ENCODE measurements around the gene PIK3R2.

PIK3R2 gene

DNA sequence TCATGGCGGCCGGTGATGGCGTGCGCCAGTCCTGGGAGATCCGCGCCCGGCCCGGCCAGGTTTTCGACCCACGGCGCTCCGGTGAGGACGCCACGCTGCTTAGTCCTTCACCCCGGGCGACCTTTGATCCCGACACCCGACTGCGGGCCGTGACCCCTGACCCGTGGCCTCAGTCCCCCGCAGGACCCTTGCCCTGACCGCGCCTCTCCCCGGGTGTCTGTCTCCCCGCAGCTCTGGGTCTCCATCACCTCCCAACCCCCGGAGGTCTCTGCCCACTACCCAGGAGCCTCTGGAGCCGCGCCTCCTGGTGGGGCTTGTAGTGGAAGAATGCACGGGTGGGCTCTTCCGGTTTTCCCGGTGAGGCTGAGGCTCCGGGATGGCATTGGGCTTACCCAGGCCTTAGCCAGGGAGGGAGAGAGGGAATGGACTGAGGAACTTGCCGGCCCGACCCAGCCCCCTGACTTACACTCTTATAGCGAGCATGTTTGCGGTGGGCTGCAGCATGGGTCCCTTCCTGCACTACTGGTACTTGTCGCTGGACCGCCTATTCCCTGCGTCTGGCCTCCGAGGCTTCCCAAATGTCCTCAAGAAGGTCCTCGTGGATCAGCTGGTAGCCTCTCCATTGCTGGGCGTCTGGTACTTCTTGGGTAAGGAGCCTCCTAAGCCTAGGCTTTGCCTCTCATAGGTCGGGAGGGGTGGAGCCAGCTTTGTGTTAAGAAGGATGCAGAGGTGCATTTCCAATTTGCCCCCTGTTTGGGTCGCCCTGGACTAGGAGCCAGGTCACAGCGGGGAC, 40.6 kb downstream of the PIK3R2 start:
- H3K4me3 ChIP-seq (ENCODE audit: low read length), result peak overlapping the region; percentile 80
- TF ChIP-seq CTCF (IDR thresholded peaks at IDR 0.05; ENCODE audit: insufficient read depth, low read depth, low read length, missing control alignments), result no peak
- peak; percentile 40 for DNase-seq (ENCODE audit: low read depth)

- TF ChIP-seq CTCF (IDR thresholded peaks at IDR 0.05; ENCODE audit: insufficient read depth, low read depth, low read length, missing control alignments), result no peak
- peak overlapping the region; percentile 80 for H3K4me3 ChIP-seq (ENCODE audit: low read length)
- no peak for DNase-seq (ENCODE audit: low read depth)
Measured at GRCh38 chr19:18194181-18194530, 41.2 kb downstream of the PIK3R2 start.

DNA sequence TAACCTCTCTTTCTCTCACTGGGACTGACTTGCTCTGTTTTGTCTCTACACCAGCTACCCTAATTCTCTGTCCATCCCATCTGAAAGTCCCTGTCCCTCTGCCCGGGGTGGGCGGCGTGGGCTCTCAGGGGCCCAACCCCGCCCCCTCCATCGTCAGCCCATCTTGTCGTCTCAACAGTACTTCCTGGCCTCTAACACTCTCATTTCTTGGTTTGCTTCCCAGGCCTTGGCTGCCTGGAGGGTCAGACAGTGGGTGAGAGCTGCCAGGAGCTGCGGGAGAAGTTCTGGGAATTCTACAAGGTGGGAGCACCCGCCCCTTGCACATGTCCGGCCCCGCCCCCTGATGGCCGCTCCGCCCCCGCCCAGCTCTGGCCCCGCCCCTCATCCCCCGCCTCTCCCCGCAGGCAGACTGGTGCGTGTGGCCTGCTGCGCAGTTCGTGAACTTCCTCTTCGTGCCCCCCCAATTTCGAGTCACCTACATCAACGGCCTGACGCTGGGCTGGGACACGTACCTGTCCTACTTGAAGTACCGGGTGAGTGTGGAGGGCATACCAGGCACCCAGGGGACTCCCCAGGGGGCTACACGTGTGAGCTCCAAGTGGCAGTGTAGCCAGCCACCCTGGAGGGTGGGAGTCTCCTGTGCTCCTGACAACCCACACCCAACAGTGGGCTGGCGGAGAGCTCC, 41.7 kb downstream of the PIK3R2 start:
- DNase-seq (ENCODE audit: low read depth), result peak; percentile 47
- no peak overlapping the region for H3K4me3 ChIP-seq (ENCODE audit: low read length)
- TF ChIP-seq CTCF (IDR thresholded peaks at IDR 0.05; ENCODE audit: insufficient read depth, low read depth, low read length, missing control alignments), result no peak

DNA sequence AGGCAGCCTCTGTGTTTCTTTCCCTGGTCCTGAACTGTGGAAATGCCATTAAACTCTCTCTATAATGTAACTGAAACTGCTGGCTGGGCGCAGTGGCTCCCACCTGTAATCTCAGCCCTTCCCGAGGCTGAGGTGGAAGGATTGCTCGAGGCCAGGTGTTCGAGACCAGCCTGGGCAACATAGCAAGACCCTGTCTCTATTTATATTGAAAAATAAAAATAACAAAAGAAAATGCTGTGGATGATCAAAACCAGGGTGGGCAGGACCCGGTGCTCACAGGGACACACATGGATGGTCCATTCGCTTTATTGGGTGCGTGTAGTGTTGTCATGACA, 43.5 kb downstream of the PIK3R2 start:
- DNase-seq (ENCODE audit: low read depth), result no peak
- no peak overlapping the region for H3K4me3 ChIP-seq (ENCODE audit: low read length)
- no peak for TF ChIP-seq CTCF (IDR thresholded peaks at IDR 0.05; ENCODE audit: insufficient read depth, low read depth, low read length, missing control alignments)

GRCh38 chr19:18197306-18197705, 44.3 kb downstream of the PIK3R2 start:
- H3K4me3 ChIP-seq (ENCODE audit: low read length), result no peak overlapping the region
- TF ChIP-seq CTCF (IDR thresholded peaks at IDR 0.05; ENCODE audit: insufficient read depth, low read depth, low read length, missing control alignments), result no peak
- no peak for DNase-seq (ENCODE audit: low read depth)

DNA sequence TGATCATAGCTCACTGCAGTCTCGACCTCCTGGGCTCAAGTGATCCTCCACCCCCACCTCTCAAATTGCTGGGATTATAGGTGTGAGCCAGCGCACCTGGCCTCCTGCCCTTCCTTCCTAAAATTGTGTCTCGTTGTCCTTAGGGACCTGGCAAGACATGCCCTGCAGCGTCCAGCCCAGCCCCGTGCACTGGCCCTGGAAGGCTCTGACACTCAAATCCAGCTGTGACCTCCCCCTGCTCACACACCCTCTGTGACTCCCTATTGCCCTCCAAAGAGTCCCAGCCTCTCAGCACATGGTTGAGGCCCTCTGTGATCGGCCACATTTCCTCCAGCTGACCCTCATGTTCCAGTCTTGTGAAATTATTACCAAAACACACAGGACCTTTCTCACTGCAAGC, 45.0 kb downstream of the PIK3R2 start:
- no peak for TF ChIP-seq CTCF (IDR thresholded peaks at IDR 0.05; ENCODE audit: insufficient read depth, low read depth, low read length, missing control alignments)
- H3K4me3 ChIP-seq (ENCODE audit: low read length), result no peak overlapping the region

DNA sequence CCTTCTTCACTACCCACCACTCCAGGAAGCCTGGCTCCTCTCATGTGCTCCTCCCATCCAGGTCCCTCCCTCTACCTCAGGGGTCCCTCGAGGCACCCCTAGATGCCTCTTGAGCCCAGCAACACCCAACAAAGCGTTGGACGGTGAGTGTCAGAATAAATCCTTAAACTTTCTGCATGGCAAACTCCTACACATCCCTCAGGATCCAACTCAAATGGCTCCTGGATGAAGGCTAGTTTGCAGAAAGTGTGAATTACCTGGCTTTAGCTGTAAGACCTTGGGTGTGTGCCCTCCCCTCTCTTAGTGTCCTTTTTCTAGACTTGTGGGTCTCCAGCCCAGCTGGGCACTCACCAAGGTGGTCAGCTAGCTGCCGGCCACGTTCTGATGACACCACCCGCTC, 45.4 kb downstream of the PIK3R2 start:
- no peak overlapping the region for H3K4me3 ChIP-seq (ENCODE audit: low read length)
- TF ChIP-seq CTCF (IDR thresholded peaks at IDR 0.05; ENCODE audit: insufficient read depth, low read depth, low read length, missing control alignments), result no peak
- DNase-seq (ENCODE audit: low read depth), result no peak

More for the DNA sequence above, 45.0 kb downstream of the PIK3R2 start:
- DNase-seq (ENCODE audit: low read depth), result no peak
